Mucosa of stomach (tissue), 1 donor: ENCODE measurements around the gene MACROD2.

Experiments used
- H3K27me3 ChIP-seq: one replicate; pipeline ENCODE4 v1.7.0; 2013; ENCODE audit warnings: mild to moderate bottlenecking, low read length; ENCODE audit not compliant: control insufficient read depth, insufficient read depth
- H3K36me3 ChIP-seq: one replicate; pipeline ENCODE4 v1.7.0; 2013; ENCODE audit warnings: low read length; ENCODE audit not compliant: control insufficient read depth, insufficient read depth
- H3K4me1 ChIP-seq: one replicate; pipeline ENCODE4 v1.7.0; 2013; ENCODE audit warnings: mild to moderate bottlenecking, low read length; ENCODE audit not compliant: control insufficient read depth, insufficient read depth
- H3K4me3 ChIP-seq: one replicate; pipeline ENCODE4 v1.7.0; 2013; ENCODE audit warnings: low read length
- H3K9ac ChIP-seq: one replicate; pipeline ENCODE4 v1.7.0; 2013; ENCODE audit warnings: mild to moderate bottlenecking, low read length, moderate library complexity
- H3K9me3 ChIP-seq: one replicate; pipeline ENCODE4 v1.7.0; 2013; ENCODE audit warnings: mild to moderate bottlenecking, low read length, moderate library complexity; ENCODE audit not compliant: control insufficient read depth
- donor health status: Pancreatic carcinoma.

MACROD2 gene

GRCh38 chr20:15235471-15236198 lies 1240.3 kb downstream of the MACROD2 start:
- H3K4me3 ChIP-seq: no peak overlapping the region
- no peaks in the 10 kb centered on the region for H3K9me3 ChIP-seq
- no peaks in the 10 kb centered on the region for H3K36me3 ChIP-seq
- H3K9ac ChIP-seq: no peak overlapping the region
- no peaks in the 10 kb centered on the region for H3K27me3 ChIP-seq
- H3K4me1 ChIP-seq: no peaks in the 10 kb centered on the region

DNA sequence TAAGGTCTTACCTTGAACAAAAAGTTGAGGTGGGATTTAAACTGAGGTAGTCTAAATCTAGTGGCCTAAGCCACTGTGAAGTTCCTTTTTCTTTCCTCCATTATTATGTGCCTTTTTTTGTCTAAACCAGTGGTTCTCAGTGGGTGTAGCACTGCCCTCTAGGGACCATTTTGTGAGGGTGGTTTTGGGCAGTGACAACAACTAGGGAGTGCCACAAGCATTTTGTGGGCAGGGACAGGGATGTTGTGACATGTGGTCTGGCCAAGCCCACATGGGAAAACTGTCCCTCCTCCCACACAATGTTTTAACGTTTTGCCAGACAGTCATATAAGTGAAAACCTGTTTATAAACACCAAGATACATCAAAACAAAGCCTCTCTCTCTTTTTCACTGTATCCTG lies 1241.5 kb downstream of the MACROD2 start:
- Histone ChIP-seq H3K4me1 (no peaks in the 10 kb centered on the region), H3K27me3 (no peaks in the 10 kb centered on the region), H3K36me3 (no peaks in the 10 kb centered on the region), H3K4me3 (no peak overlapping the region), H3K9ac (no peak overlapping the region), H3K9me3 (no peaks in the 10 kb centered on the region)

DNA sequence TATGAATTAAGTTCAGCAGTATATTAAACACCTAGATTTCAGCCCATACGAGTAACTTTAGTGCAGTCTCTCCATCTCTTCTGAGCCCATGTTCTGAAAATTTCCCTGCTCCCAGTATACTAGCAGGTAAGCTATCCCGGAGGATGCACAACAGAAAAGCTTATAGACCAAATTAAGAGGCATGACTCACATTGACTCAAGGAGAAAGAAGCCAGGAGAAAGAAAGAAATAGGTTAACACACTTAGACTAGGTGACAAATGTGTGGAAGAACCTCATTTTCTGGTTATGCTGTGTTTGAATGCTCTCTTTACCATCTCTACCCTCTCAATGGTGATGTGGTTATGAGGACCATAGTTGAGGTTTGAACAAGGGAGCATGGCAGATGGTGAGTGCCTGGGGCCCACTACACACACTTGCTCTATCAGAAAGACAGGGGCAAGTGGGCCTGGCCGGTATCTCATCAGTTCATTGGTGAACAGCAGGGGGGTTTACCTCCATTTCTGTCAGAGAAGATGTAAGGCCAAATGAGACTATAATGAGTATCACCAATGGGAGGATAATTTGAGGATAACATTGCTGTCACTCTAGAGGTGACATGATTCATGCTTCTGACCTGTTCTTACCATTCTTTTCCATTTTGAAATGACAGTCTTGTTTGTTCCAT lies 1244.4 kb downstream of the MACROD2 start:
- Histone ChIP-seq H3K9ac (no peak overlapping the region), H3K4me1 (no peaks in the 10 kb centered on the region), H3K4me3 (no peak overlapping the region), H3K36me3 (no peaks in the 10 kb centered on the region), H3K27me3 (no peaks in the 10 kb centered on the region), H3K9me3 (no peaks in the 10 kb centered on the region)

- H3K9me3 ChIP-seq: no peaks in the 10 kb centered on the region
- H3K4me1 ChIP-seq: no peaks in the 10 kb centered on the region
- no peaks in the 10 kb centered on the region for H3K27me3 ChIP-seq
- H3K36me3 ChIP-seq: no peaks in the 10 kb centered on the region
- no peak overlapping the region for H3K9ac ChIP-seq
- no peak overlapping the region for H3K4me3 ChIP-seq
Measured at GRCh38 chr20:15240801-15241200, 1245.5 kb downstream of the MACROD2 start.

DNA sequence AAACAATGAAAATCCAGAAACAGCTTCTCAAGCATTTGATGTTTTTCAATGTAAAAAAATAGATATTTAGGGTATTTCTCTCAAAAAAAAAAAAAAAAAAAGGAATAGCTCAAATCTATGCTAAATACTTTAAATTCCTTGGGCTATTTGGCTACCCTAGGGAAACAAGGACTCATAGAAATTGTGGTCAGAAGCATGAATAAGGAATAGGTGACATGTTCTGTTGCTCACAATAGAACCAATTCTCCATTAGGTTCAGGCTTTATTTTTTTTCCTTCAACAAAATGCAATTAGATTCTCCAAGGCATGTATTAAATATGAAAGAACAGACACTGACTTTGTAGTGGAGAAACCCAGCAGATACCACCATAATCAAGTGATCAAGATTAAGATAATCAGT lies 1246.4 kb downstream of the MACROD2 start:
- Histone ChIP-seq H3K4me1 (no peaks in the 10 kb centered on the region), H3K27me3 (no peaks in the 10 kb centered on the region), H3K9me3 (no peaks in the 10 kb centered on the region), H3K4me3 (no peak overlapping the region), H3K36me3 (no peaks in the 10 kb centered on the region), H3K9ac (no peak overlapping the region)

GRCh38 chr20:15242773-15243172 lies 1247.5 kb downstream of the MACROD2 start:
- H3K4me1 ChIP-seq: no peaks in the 10 kb centered on the region
- H3K9me3 ChIP-seq: no peaks in the 10 kb centered on the region
- H3K4me3 ChIP-seq: no peak overlapping the region

DNA sequence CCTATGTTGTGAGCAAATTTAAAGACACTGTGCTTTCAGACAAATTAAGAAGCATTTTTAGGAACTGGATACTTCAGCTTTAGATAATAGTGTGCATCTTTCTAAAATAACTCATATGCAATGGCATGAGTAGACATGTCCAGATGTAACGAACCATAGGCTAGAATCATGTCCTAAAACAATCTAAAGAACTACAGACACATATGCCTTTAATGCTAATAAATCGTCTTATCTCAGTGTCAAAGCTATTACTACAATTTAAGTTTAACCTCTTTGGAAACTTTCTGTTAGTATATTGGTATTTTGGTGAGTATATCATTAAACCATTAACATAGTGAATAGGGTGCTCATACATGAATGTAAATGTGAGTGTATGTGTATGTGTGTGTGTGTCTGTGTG lies 1250.6 kb downstream of the MACROD2 start:
- no peak overlapping the region for H3K9ac ChIP-seq
- H3K9me3 ChIP-seq: no peaks in the 10 kb centered on the region
- H3K27me3 ChIP-seq: no peaks in the 10 kb centered on the region

More at GRCh38 chr20:15242773-15243172, 1247.5 kb downstream of the MACROD2 start:
- Histone ChIP-seq H3K27me3 (no peaks in the 10 kb centered on the region), H3K9ac (no peak overlapping the region), H3K36me3 (no peaks in the 10 kb centered on the region)

DNA sequence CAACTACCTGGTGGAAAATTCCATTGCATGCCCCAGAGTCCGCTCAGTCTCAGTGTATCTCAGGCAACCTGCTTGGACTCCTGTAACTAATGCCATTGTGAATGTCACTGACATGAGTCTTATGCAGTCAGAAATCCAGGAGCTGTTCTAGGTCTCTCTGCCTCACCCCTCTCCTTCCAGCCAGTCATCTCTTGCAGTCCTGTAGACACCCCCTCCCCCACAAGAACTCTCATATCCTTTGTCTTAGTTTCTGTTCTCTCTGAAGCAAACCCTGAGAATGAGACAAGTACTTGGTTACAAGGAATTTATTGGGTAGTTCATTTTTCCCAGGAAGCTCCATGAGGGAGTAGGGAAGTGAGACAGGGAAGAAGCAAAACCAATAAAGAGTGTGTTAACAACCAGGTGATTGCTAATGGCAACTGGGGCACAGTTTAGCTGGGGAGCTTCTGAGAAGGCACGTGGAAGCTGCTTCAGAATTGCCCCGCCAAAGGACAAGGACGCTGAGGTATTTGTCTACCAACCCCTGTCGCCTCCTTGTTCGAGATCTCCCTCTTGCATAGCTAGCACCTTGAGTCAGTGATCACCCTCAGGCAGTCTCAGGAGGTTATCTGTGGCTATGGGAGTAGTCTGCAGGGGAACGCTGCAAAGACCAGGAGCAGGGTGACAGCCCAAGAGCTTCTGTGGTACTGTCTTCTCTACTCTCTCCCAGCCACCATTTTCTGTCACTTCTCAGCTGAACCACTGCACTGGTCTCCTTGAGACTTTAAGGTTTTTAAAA lies 1253.5 kb downstream of the MACROD2 start:
- Histone ChIP-seq H3K27me3 (no peaks in the 10 kb centered on the region), H3K9ac (no peak overlapping the region), H3K36me3 (no peaks in the 10 kb centered on the region), H3K4me1 (no peaks in the 10 kb centered on the region), H3K4me3 (no peak overlapping the region), H3K9me3 (no peaks in the 10 kb centered on the region)

More for the DNA sequence above, 1250.6 kb downstream of the MACROD2 start:
- Histone ChIP-seq H3K4me1 (no peaks in the 10 kb centered on the region), H3K36me3 (no peaks in the 10 kb centered on the region), H3K4me3 (no peak overlapping the region)

GRCh38 chr20:15251171-15251570 lies 1255.9 kb downstream of the MACROD2 start:
- H3K36me3 ChIP-seq: no peaks in the 10 kb centered on the region
- no peak overlapping the region for H3K4me3 ChIP-seq
- H3K9me3 ChIP-seq: no peaks in the 10 kb centered on the region
- H3K4me1 ChIP-seq: no peaks in the 10 kb centered on the region
- no peak overlapping the region for H3K9ac ChIP-seq
- no peaks in the 10 kb centered on the region for H3K27me3 ChIP-seq

GRCh38 chr20:15252304-15252703 lies 1257.0 kb downstream of the MACROD2 start:
- H3K36me3 ChIP-seq: no peaks in the 10 kb centered on the region
- H3K27me3 ChIP-seq: no peaks in the 10 kb centered on the region
- H3K9ac ChIP-seq: no peak overlapping the region
- no peaks in the 10 kb centered on the region for H3K9me3 ChIP-seq
- H3K4me1 ChIP-seq: no peaks in the 10 kb centered on the region
- H3K4me3 ChIP-seq: no peak overlapping the region

GRCh38 chr20:15253431-15253830 lies 1258.1 kb downstream of the MACROD2 start:
- H3K9ac ChIP-seq: no peak overlapping the region
- no peaks in the 10 kb centered on the region for H3K9me3 ChIP-seq
- H3K4me1 ChIP-seq: no peaks in the 10 kb centered on the region
- H3K36me3 ChIP-seq: no peaks in the 10 kb centered on the region
- no peak overlapping the region for H3K4me3 ChIP-seq
- H3K27me3 ChIP-seq: no peaks in the 10 kb centered on the region
